HepG2 (cell line): ENCODE data around the gene RERE. TPM values are rescaled to one million over a fixed set of nuclear protein-coding genes. Genes with fewer than 3 reads are reported as not detected.

Experiments
- KDM1A ChIP-seq: IDR thresholded peaks from 2 replicates; pipeline ENCODE4 v1.6.1; 2016; ENCODE audit warnings: missing compliant biosample characterization
- KDM5A ChIP-seq: fragments of 200-600 bp; sonication (generic); IDR thresholded peaks from 2 replicates; pipeline ENCODE4 v1.7.0; 2018; ENCODE audit warnings: antibody characterized with exemption, mild to moderate bottlenecking, low read length, borderline replicate concordance
- SOX5 ChIP-seq: IDR thresholded peaks from 2 replicates; pipeline ENCODE4 v1.6.1; 2016; ENCODE audit warnings: borderline replicate concordance
- ZFX ChIP-seq: sonication (generic); formaldehyde crosslinking; IDR thresholded peaks from 2 replicates; pipeline ENCODE4 v1.4.0; 2020; ENCODE audit warnings: mild to moderate bottlenecking, low read depth, missing genetic modification reagents, moderate library complexity
- ZNF101 ChIP-seq: sonication (generic); formaldehyde crosslinking; IDR thresholded peaks from 2 replicates; pipeline ENCODE4 v1.4.0; 2020; ENCODE audit warnings: mild to moderate bottlenecking, low read depth, missing genetic modification reagents, borderline replicate concordance
- ZNF230 ChIP-seq: sonication (generic); formaldehyde crosslinking; IDR thresholded peaks from 2 replicates; pipeline ENCODE4 v1.4.0; 2020; ENCODE audit warnings: mild to moderate bottlenecking, missing genetic modification reagents
- polyA plus RNA-seq, 8 experiments: library from polyadenylated mRNA; depleted of rRNA in 3 of 8; stranded (reverse) in 7 of 8; unstranded in 1 of 8; fragments of >200 nt; fragmentation: Illumina TruSeq in 4 of 8; extraction: Trizol in 4 of 8; gene quantifications; 2 replicates each; pipeline versions ENCODE4 v1.2.1 to v1.2.3, GENCODE V29; 2011 to 2016; ENCODE audit warnings: low read depth in 4 of 8, missing spikeins in 1 of 8, mixed read lengths in 1 of 8; ENCODE audit not compliant: insufficient read depth in 1 of 8
- total RNA-seq, 5 experiments: library from RNA; depleted of rRNA; stranded (reverse); fragments of >200 nt; fragmentation: Illumina TruSeq; extraction: Trizol; gene quantifications; 2 replicates each; pipeline ENCODE4 v1.2.3, GENCODE V29; 2016; ENCODE audit warnings: low read depth in 1 of 5
- TF ChIP-seq, protein P1 (sequence below): sonication (generic); formaldehyde crosslinking; IDR thresholded peaks from 2 replicates; pipeline ENCODE4 v1.4.0; 2020; ENCODE audit warnings: missing genetic modification reagents
- TF ChIP-seq, protein P2 (sequence below): sonication (generic); formaldehyde crosslinking; conservative IDR thresholded peaks from 2 replicates; pipeline ENCODE4 v1.4.0; 2020; ENCODE audit warnings: mild to moderate bottlenecking, missing genetic modification reagents, moderate library complexity
- TF ChIP-seq, protein P3 (sequence below): sonication (generic); formaldehyde crosslinking; IDR thresholded peaks from one replicate; pipeline ENCODE4 v1.5.1; 2020; ENCODE audit warnings: mild to moderate bottlenecking, missing genetic modification reagents; ENCODE audit errors: not compliant biosample characterization

RERE gene
- total and polyA plus RNA-seq, 2 of the 13 experiments (the other 11 are each of a cell fraction or from before 2014, with no cell fraction given): 18.3 to 21.9 TPM

DNA sequence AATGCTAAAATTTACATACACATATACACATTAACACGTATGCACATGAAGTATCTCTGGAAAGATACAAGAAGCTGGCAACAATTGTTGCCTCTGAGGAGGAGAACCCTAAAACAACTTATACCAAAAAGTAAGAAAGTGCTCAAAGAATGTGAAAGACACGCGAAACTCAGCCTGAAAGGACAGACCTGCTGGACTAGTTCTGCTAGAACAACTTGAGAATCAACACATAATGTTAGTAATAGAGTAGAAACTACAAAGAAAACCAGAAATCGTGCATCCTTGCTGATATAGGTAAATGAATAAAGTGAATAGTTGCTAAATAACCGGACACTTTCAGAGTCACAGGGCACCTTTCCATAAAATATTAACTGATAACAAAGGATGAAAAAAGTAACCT is 242.5 kb downstream of the RERE start (continued):
- TF ChIP-seq, protein P1, sequence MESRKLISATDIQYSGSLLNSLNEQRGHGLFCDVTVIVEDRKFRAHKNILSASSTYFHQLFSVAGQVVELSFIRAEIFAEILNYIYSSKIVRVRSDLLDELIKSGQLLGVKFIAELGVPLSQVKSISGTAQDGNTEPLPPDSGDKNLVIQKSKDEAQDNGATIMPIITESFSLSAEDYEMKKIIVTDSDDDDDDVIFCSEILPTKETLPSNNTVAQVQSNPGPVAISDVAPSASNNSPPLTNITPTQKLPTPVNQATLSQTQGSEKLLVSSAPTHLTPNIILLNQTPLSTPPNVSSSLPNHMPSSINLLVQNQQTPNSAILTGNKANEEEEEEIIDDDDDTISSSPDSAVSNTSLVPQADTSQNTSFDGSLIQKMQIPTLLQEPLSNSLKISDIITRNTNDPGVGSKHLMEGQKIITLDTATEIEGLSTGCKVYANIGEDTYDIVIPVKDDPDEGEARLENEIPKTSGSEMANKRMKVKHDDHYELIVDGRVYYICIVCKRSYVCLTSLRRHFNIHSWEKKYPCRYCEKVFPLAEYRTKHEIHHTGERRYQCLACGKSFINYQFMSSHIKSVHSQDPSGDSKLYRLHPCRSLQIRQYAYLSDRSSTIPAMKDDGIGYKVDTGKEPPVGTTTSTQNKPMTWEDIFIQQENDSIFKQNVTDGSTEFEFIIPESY (CRISPR knock-in tag): no peak
- TF ChIP-seq ZNF230 (CRISPR knock-in tag): no peak
- no peak for TF ChIP-seq SOX5
- no peak for TF ChIP-seq KDM5A
- TF ChIP-seq KDM1A (CRISPR knock-in tag): no peak
- TF ChIP-seq ZNF101 (CRISPR knock-in tag): no peak
- TF ChIP-seq ZFX (CRISPR knock-in tag): no peak
- TF ChIP-seq, protein P2, sequence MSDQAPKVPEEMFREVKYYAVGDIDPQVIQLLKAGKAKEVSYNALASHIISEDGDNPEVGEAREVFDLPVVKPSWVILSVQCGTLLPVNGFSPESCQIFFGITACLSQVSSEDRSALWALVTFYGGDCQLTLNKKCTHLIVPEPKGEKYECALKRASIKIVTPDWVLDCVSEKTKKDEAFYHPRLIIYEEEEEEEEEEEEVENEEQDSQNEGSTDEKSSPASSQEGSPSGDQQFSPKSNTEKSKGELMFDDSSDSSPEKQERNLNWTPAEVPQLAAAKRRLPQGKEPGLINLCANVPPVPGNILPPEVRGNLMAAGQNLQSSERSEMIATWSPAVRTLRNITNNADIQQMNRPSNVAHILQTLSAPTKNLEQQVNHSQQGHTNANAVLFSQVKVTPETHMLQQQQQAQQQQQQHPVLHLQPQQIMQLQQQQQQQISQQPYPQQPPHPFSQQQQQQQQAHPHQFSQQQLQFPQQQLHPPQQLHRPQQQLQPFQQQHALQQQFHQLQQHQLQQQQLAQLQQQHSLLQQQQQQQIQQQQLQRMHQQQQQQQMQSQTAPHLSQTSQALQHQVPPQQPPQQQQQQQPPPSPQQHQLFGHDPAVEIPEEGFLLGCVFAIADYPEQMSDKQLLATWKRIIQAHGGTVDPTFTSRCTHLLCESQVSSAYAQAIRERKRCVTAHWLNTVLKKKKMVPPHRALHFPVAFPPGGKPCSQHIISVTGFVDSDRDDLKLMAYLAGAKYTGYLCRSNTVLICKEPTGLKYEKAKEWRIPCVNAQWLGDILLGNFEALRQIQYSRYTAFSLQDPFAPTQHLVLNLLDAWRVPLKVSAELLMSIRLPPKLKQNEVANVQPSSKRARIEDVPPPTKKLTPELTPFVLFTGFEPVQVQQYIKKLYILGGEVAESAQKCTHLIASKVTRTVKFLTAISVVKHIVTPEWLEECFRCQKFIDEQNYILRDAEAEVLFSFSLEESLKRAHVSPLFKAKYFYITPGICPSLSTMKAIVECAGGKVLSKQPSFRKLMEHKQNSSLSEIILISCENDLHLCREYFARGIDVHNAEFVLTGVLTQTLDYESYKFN (CRISPR knock-in tag): no peak
- TF ChIP-seq, protein P3, sequence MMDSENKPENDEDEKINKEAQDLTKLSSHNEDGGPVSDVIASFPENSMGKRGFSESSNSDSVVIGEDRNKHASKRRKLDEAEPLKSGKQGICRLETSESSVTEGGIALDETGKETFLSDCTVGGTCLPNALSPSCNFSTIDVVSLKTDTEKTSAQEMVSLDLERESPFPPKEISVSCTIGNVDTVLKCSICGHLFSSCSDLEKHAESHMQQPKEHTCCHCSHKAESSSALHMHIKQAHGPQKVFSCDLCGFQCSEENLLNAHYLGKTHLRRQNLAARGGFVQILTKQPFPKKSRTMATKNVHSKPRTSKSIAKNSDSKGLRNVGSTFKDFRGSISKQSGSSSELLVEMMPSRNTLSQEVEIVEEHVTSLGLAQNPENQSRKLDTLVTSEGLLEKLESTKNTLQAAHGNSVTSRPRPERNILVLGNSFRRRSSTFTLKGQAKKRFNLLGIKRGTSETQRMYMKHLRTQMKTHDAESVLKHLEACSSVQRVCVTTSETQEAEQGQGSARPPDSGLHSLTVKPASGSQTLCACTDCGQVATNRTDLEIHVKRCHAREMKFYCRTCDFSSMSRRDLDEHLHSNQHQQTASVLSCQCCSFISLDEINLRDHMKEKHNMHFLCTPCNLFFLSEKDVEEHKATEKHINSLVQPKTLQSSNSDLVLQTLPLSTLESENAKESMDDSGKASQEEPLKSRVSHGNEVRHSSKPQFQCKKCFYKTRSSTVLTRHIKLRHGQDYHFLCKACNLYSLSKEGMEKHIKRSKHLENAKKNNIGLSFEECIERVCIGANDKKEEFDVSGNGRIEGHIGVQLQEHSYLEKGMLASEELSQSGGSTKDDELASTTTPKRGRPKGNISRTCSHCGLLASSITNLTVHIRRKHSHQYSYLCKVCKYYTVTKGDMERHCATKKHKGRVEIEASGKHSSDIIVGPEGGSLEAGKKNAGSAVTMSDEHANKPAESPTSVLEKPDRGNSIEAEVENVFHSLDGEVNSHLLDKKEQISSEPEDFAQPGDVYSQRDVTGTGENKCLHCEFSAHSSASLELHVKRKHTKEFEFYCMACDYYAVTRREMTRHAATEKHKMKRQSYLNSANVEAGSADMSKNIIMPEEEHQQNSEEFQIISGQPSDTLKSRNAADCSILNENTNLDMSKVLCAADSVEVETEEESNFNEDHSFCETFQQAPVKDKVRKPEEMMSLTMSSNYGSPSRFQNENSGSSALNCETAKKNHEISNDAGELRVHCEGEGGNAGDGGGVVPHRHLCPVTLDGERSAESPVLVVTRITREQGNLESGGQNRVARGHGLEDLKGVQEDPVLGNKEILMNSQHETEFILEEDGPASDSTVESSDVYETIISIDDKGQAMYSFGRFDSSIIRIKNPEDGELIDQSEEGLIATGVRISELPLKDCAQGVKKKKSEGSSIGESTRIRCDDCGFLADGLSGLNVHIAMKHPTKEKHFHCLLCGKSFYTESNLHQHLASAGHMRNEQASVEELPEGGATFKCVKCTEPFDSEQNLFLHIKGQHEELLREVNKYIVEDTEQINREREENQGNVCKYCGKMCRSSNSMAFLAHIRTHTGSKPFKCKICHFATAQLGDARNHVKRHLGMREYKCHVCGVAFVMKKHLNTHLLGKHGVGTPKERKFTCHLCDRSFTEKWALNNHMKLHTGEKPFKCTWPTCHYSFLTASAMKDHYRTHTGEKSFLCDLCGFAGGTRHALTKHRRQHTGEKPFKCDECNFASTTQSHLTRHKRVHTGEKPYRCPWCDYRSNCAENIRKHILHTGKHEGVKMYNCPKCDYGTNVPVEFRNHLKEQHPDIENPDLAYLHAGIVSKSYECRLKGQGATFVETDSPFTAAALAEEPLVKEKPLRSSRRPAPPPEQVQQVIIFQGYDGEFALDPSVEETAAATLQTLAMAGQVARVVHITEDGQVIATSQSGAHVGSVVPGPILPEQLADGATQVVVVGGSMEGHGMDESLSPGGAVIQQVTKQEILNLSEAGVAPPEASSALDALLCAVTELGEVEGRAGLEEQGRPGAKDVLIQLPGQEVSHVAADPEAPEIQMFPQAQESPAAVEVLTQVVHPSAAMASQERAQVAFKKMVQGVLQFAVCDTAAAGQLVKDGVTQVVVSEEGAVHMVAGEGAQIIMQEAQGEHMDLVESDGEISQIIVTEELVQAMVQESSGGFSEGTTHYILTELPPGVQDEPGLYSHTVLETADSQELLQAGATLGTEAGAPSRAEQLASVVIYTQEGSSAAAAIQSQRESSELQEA (CRISPR knock-in tag): no peak
